GM12801 (cell line): ENCODE results near the gene DISP3.

Source experiments
- CTCF ChIP-seq: IDR thresholded peaks from one replicate; pipeline ENCODE4 v1.5.1; 2011; ENCODE audit warnings: control low read depth; ENCODE audit not compliant: insufficient read length; ENCODE audit errors: extremely low read depth

Gene DISP3

GRCh38 chr1:11523261-11523660 lies 44.3 kb downstream of the DISP3 start:
- TF ChIP-seq CTCF: no peak

- TF ChIP-seq CTCF: no peak
Observed at GRCh38 chr1:11523746-11524464, 45.0 kb downstream of the DISP3 start.

DNA sequence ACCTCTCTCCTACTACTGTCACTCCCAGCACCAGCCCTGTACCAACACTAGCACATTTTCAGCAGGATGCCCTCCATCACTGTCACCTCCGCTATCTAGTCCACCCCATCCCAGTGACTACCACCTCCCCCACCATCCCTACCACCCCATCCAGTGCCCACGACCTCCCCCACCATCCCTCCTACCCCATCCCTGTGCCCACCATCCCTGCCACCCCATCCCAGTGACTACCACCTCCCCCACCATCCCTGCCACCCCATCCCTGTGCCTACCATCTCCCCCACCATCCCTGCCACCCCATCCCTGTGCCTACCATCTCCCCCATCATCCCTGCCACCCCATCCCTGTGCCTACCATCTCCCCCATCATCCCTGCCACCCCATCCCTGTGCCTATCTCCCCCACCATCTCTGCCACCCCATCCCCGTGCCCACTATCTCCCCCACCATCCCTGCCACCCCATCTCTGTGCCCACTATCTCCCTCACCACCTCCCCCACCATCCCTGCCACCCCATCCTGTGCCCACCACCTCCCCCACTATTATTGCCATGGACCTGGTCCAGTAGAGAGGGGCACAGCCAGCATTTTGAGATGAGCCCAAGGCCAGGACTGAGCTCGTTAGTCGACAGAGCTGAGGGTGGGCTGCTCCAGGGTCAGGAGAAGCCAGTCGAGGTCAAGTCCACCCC lies 45.7 kb downstream of the DISP3 start:
- no peak for TF ChIP-seq CTCF

GRCh38 chr1:11525151-11525505 lies 46.2 kb downstream of the DISP3 start:
- no peak for TF ChIP-seq CTCF

GRCh38 chr1:11525516-11525915 lies 46.6 kb downstream of the DISP3 start:
- TF ChIP-seq CTCF: no peak

DNA sequence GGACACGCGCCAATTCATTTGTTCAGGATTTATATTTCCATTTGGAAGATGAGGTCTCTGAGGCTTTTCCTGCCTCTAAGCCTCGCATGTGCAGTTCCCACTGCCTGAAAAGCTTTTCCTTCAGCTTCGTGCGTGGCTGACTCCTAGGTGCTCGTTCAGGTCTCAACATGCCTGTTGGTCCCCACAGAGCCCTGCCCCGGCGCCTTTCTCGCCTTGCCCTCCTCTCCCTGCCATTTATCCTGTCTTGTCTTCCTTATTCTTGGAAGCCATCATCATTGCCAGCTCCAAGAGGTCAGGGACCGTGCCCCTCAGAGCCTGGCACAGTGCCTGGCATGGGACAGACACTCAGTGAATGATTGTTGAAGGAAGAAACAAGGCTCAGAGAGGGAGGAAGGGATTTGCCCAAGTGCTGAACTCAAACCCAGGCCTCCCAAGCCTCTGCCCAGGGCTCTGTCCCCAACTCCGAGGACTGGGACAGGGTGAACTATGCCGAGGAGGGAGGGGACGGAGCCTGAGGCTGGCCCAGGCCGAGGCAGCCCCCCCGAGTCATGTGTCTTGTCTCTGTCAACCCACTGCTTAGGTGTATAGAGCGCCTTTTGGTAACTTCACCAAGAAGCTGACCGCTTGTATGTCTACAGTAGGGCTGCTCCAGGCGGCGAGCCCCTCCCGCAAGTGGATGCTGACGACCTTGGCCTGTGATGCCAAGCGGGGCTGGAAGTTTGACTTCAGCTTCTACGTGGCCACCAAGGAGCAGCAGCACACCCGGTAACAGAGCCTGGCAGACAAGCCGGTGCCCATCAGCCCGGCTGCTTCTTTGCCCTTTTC lies 47.3 kb downstream of the DISP3 start:
- TF ChIP-seq CTCF: no peak

DNA sequence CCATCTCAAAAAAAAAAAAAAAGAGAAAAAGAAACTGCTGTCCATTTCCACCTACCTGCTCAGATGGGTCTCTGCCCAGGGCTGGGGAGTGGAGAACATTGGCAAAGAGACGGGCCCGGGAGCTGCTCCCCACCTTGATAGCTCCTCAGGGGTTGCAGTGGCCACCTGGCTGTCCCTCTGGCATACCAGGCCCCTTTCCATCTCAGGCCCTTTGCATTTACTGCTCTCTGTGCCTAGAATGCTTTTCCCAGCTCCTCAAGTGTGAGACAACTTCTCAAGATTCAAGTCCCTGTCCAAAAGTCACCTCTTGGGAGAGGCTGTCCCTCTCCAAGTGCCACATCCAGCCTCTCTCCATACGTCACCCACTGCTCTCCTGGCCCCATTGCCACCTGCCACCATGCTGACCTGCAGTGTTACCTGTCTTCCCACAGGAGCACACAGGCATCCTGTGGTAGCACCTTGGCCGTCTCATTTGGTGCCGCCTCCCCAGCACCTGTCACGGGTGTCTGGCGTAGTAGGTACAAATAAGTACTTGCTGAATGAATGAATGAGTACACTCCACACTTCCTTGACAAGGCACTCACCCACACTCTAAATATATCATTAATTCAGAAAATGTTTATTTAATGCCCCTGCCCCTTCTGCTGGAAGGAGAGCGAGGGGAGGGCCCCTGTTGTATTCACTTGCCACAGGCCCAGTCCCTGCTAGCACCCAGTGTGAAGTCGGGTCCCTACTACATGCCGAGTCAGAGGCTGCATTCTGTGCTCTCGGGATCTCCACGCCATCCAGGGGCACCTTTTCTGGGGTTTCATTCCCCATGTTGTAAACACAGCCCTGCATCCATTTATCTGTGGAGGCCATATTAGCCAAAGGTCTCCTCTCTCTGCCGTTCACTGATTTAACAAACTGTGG lies 48.8 kb downstream of the DISP3 start:
- no peak for TF ChIP-seq CTCF
